ENCODE measurements around the gene PAQR5.

DNA sequence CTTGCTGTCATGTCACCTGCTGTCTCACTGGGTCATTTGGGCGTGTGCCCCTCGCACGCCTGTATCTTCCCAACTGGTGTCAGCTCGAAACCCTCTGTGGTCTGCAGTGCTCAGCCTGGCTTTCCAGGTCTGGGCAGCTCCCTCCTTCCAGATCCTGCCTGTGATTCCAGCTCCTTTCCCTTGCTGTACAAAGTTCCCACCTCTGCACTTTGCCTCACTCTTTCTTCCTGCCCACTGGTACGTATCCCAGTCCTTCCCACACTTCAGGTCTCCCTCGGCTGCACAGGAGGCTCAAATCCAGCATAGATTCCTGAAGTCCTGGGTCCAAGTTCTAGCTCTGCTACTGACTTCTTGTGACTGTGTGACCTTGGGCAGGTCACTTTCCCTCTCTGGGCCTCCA lies 2.1 kb upstream of the PAQR5 start:
- TF ChIP-seq, protein P1, sequence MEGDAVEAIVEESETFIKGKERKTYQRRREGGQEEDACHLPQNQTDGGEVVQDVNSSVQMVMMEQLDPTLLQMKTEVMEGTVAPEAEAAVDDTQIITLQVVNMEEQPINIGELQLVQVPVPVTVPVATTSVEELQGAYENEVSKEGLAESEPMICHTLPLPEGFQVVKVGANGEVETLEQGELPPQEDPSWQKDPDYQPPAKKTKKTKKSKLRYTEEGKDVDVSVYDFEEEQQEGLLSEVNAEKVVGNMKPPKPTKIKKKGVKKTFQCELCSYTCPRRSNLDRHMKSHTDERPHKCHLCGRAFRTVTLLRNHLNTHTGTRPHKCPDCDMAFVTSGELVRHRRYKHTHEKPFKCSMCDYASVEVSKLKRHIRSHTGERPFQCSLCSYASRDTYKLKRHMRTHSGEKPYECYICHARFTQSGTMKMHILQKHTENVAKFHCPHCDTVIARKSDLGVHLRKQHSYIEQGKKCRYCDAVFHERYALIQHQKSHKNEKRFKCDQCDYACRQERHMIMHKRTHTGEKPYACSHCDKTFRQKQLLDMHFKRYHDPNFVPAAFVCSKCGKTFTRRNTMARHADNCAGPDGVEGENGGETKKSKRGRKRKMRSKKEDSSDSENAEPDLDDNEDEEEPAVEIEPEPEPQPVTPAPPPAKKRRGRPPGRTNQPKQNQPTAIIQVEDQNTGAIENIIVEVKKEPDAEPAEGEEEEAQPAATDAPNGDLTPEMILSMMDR (IDR thresholded peaks at IDR 0.05 in 8 of 11, conservative IDR thresholded peaks at IDR 0.05 in 3 of 11): no peak
- no peak for TF ChIP-seq POLR2AphosphoS5 (IDR thresholded peaks at IDR 0.05)
